Progenitor cell of endocrine pancreas (in vitro differentiated cells): ENCODE measurements around the gene LIPE. TPM values are rescaled to one million over a fixed set of nuclear protein-coding genes. Genes with fewer than 3 reads are reported as not detected.

Experiments used
- DNase-seq: peaks from one replicate; pipeline ENCODE4 v3.0.0; 2021; ENCODE audit warnings: low spot score; ENCODE audit not compliant: unreplicated experiment
- H3K27ac Mint-ChIP-seq: 2 replicates; pipeline ENCODE4 v1.8.0; 2021; ENCODE audit warnings: mild to moderate bottlenecking, moderate library complexity, mixed read lengths
- H3K27me3 Mint-ChIP-seq: 2 replicates; pipeline ENCODE4 v1.8.0; 2021; ENCODE audit warnings: mixed read lengths
- H3K36me3 Mint-ChIP-seq: 2 replicates; pipeline ENCODE4 v1.8.0; 2022; ENCODE audit warnings: mixed read lengths; ENCODE audit not compliant: insufficient read depth
- H3K4me1 Mint-ChIP-seq: 2 replicates; pipeline ENCODE4 v1.8.0; 2021; ENCODE audit warnings: low read depth, mixed read lengths
- H3K4me3 Mint-ChIP-seq: 2 replicates; pipeline ENCODE4 v1.8.0; 2021; ENCODE audit warnings: low read depth, mild to moderate bottlenecking, moderate library complexity, mixed read lengths
- H3K9me3 Mint-ChIP-seq: 2 replicates; pipeline ENCODE4 v1.8.0; 2021; ENCODE audit warnings: low read depth, mixed read lengths
- total RNA-seq: library from RNA; stranded (reverse); gene quantifications from 2 replicates; pipeline ENCODE4 v1.2.1, GENCODE V29; 2021
- TF ChIP-seq, protein P1 (sequence below): fragments of 200-600 bp; sonication (generic); IDR thresholded peaks from one replicate; pipeline ENCODE4 v1.5.0; 2021; ENCODE audit warnings: antibody characterized with exemption, mild to moderate bottlenecking; ENCODE audit not compliant: unreplicated experiment

Gene LIPE
- total RNA-seq, 1 donor from 2014 or later, result 13.4 TPM

DNA sequence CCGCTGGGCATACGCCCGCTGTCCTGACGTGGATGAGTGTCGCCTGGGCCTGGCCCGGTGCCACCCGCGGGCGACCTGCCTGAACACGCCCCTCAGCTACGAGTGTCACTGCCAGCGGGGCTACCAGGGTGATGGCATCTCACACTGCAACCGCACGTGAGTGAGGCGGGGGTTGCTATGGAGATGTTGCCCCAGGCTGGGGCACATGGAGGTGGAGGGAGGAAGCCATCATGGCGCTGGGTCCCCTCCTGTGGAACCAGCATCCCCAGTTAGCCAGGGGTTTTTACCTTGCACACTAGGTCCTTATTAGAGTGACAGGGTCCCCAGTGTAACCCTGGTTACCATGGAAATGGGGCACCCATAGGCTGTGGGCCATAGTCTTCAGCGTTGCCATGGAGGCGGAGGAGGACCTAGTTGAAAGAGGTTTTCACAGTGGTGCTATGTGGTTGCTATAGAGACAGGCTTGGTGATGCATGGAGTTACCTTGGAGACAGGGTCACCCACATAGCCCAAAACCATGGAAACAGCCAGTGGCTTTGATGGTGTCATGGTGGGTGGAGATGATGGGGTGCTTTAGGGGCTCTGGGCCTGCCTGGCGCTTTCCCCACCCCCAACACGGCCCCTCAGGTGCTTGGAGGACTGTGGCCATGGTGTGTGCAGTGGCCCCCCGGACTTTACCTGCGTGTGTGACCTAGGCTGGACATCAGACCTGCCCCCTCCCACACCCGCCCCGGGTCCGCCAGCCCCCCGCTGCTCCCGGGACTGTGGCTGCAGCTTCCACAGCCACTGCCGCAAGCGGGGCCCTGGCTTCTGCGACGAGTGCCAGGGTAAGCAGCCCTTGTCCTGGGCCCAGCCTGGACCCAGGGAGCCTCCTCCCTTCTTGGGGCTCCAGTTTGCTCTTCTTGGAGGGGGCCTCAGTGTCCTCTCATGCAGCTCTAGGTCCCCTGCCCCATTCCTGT lies 74.6 kb downstream of the LIPE start:
- no peaks in the 10 kb centered on the region for H3K4me1 Mint-ChIP-seq
- no peaks in the 10 kb centered on the region for H3K27me3 Mint-ChIP-seq
- no peak overlapping the region for H3K4me3 Mint-ChIP-seq
- no peak for DNase-seq
- H3K36me3 Mint-ChIP-seq, result peaks cover 17% of the 10 kb centered on the region
- no peak overlapping the region for H3K27ac Mint-ChIP-seq
- TF ChIP-seq, protein P1, sequence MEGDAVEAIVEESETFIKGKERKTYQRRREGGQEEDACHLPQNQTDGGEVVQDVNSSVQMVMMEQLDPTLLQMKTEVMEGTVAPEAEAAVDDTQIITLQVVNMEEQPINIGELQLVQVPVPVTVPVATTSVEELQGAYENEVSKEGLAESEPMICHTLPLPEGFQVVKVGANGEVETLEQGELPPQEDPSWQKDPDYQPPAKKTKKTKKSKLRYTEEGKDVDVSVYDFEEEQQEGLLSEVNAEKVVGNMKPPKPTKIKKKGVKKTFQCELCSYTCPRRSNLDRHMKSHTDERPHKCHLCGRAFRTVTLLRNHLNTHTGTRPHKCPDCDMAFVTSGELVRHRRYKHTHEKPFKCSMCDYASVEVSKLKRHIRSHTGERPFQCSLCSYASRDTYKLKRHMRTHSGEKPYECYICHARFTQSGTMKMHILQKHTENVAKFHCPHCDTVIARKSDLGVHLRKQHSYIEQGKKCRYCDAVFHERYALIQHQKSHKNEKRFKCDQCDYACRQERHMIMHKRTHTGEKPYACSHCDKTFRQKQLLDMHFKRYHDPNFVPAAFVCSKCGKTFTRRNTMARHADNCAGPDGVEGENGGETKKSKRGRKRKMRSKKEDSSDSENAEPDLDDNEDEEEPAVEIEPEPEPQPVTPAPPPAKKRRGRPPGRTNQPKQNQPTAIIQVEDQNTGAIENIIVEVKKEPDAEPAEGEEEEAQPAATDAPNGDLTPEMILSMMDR, result no peak
- H3K9me3 Mint-ChIP-seq, result no peaks in the 10 kb centered on the region

Other genes starting within 250 kb of the LIPE start
- gene DEDD2, start 209.7 kb downstream of the LIPE start, total RNA-seq, result 35.7 and 38.3 TPM in 2 replicates
- gene ZNF526, start 207.1 kb downstream of the LIPE start, total RNA-seq, result 17.6 and 21.1 TPM in 2 replicates
- 53.0 and 54.7 TPM in 2 replicates for gene GSK3A, start 184.8 kb downstream of the LIPE start, total RNA-seq
- gene ERF, start 172.3 kb downstream of the LIPE start, total RNA-seq, result 106 and 111 TPM in 2 replicates
- 86.0 and 87.2 TPM in 2 replicates for gene CIC, start 158.1 kb downstream of the LIPE start, total RNA-seq
- gene PRR19, start 125.3 kb downstream of the LIPE start, total RNA-seq, result 3.2 and 3.4 TPM in 2 replicates
- 144 and 157 TPM in 2 replicates for gene PAFAH1B3, start 124.8 kb downstream of the LIPE start, total RNA-seq
- gene TMEM145, start 114.1 kb downstream of the LIPE start, total RNA-seq, result 1.9 and 2.0 TPM in 2 replicates
- 51.9 and 61.7 TPM in 2 replicates for gene MEGF8, start 101.8 kb downstream of the LIPE start, total RNA-seq
- gene CNFN, start 37.1 kb downstream of the LIPE start, total RNA-seq, result 2.8 and 2.9 TPM in 2 replicates
- 0.48 and 0.64 TPM in 2 replicates for gene CXCL17, start 15.6 kb upstream of the LIPE start, total RNA-seq
- gene CEACAM1, start 101.1 kb upstream of the LIPE start, total RNA-seq, result 0.69 and 1.9 TPM in 2 replicates
- not detected in 2 replicates for gene CEACAM8, start 167.5 kb upstream of the LIPE start, total RNA-seq